ENCODE results near the gene CCDC6.

GRCh38 chr10:59934701-59935100 is 28.3 kb upstream of the CCDC6 start:
- TF ChIP-seq EP300 (IDR thresholded peaks at IDR 0.05; ENCODE audit: borderline replicate concordance in 1 of 2, low read depth in 2 of 2, low read length in 2 of 2) (no peak), POLR2A (IDR thresholded peaks at IDR 0.05; ENCODE audit: control extremely low read depth in 1 of 2, low read depth in 2 of 2, low read length in 2 of 2) (no peak), MAX (IDR thresholded peaks at IDR 0.05) (no peak), ATF3 (IDR thresholded peaks at IDR 0.05; ENCODE audit: insufficient read depth, low read depth, low read length) (no peak), CTCF (IDR thresholded peaks at IDR 0.05; ENCODE audit: control extremely low read depth in 1 of 3, insufficient read depth in 1 of 3, low read depth in 1 of 3, low read length in 3 of 3) (no peak), EZH2 (IDR thresholded peaks at IDR 0.05; ENCODE audit: low read depth, low read length, severe bottlenecking) (no peak), HDAC2 (IDR thresholded peaks at IDR 0.05; ENCODE audit: borderline replicate concordance in 1 of 2, low read depth in 2 of 2, low read length in 2 of 2) (no peak), CBX5 (IDR thresholded peaks at IDR 0.05; ENCODE audit: low read depth, low read length) (no peak), YY1 (IDR thresholded peaks at IDR 0.05; ENCODE audit: low read depth, low read length) (no peak)

Data from H1 (cell line).